Occipital lobe (tissue), 2 donors: Measurements from ENCODE around the gene LRRC32. TPM values are rescaled to one million over a fixed set of nuclear protein-coding genes. Genes with fewer than 3 reads are reported as not detected.

Experiments used
- DNase-seq: peaks from one replicate; lab custom pipeline; 2025; lab: John Stamatoyannopoulos, UW
- total RNA-seq: library from RNA; depleted of rRNA; stranded (reverse); fragments of >200 nt; gene quantifications from one replicate; pipeline ENCODE4 v1.2.3, GENCODE V29; 2014

Gene LRRC32
- total RNA-seq, 1 donor from 2014 or later: 1.1 TPM

GRCh38 chr11:76664578-76665061 is 5.9 kb downstream of the LRRC32 start:
- DNase-seq: no peak

DNA sequence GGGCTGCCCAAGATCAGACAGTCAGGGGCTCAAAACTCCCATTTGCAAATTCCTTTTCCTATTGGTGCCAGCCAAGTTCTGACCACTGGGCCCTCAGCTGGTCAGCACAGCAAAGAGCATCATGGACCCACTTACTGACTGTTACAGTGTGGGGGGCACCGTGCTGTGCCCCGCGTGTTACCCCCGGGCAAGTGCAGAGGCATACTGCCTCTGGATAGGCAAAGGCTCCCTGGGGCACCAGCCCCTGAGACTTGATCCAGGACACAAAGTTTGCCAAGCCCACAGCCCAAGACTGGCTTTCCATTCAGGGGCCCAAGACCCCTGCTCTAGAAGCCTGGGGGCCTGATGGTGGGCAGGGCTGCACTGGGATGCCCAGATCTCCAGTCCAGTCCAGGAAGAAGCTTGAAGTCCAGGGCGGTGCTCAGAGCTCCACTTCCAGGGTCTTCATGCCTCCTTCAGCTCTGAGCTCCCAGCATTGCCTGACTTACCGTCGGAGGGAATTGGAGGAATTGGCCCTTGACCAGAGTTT is 6.6 kb downstream of the LRRC32 start:
- no peak for DNase-seq

GRCh38 chr11:76663486-76663810 is 7.1 kb downstream of the LRRC32 start:
- DNase-seq: no peak

- DNase-seq: no peak
Observed at GRCh38 chr11:76662656-76663485, 7.7 kb downstream of the LRRC32 start.

DNA sequence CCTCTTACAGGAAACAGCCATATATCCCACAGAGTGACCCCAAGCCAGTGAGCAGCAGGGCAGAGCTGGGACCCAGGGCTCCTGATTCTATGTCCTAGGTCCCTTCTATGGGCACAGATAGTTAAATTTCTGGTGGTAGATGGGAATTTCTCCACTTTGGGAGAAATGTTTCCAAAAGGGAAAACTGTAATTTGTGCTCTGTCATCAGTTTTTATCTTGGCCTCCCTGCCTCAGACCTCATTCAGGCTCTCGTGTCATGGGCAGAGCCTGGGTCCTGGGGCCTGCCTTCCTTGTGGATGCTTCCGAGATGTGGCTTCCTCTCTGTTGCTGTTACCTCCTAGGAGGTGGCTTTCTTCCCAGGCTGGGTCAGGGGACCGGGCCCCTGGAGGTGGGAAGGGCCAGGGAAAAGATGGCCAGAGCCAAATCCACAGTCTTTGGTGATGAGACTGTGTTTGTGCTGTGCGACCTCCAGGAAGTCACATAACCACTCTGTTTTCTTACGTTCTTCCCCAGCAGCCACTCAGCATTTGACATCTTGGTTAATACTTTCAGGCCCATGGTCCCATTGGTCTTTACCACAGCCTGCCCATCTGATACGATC is 8.6 kb downstream of the LRRC32 start:
- DNase-seq: no peak

DNA sequence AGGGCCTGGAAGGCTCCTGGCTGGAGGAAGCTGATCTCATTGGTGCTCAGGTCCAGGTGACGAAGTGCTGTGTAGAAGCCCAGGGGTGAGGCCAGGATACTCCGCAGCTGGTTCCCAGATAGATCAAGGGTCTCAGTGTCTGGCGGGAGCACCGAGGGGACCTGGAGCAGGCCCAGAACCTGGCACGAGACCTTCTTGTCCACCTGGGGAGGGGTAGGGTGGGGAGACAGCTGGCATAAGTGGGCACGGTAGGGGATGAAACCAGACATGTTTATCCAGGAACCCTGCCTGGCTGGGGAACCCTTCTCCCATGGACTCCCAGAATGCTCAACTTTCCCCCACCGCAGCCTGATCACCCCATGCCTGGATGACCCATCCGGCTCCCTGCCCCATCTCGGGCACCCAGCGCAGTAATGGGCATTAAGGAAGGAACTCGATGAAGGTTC is 9.2 kb downstream of the LRRC32 start:
- no peak for DNase-seq

- no peak for DNase-seq
Observed at GRCh38 chr11:76660533-76661305, 9.8 kb downstream of the LRRC32 start.

- DNase-seq: no peak
Observed at GRCh38 chr11:76659672-76660532, 10.6 kb downstream of the LRRC32 start.

DNA sequence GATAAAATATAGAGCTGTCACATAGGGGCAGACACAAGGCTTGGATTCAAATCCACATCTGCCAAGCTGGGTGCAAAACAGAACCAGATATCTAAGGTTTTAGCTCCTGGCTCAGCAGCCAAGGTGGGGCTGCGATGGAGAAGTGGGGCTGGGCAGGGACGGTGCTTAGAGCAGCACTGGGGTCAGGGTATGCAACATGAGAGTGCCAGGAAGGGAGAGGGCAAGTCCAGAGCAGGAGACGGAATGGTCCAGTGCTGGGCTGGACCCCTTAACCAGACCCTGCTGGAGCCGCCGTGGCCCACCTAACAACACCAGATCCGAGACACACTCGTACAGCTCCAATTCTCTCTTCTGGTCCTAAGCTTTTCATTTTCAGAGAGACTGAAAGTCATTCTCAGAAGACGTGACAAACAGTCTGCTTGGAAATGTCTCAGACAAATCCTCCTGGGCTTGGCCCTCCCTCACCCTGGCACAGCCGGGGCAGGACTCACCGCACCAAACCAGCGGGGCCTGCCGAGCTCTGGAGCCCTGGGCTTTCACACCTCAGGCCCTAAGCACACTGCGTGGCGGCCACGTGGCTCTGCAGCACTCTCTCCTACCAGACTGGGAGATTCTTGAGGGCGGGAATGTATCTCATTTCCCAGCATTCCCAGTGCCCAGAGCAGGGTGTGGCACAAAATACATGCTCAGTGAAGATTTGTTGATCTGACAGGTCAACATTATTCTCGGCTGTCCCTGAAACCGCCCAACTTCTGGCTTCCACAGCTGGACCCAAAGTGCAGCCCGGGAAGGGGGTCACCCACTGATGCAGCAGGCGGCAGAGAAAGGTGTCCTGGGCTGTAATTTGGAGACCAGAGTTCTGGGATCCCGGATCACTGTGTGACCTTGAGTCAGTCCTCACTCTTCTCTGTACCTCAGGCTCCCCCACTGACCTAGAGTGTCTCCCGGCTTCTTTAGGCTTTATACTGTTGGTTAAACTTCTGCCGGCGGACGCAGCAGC is 11.6 kb downstream of the LRRC32 start:
- no peak for DNase-seq

- no peak for DNase-seq
Observed at GRCh38 chr11:76658231-76658630, 12.3 kb downstream of the LRRC32 start.

DNA sequence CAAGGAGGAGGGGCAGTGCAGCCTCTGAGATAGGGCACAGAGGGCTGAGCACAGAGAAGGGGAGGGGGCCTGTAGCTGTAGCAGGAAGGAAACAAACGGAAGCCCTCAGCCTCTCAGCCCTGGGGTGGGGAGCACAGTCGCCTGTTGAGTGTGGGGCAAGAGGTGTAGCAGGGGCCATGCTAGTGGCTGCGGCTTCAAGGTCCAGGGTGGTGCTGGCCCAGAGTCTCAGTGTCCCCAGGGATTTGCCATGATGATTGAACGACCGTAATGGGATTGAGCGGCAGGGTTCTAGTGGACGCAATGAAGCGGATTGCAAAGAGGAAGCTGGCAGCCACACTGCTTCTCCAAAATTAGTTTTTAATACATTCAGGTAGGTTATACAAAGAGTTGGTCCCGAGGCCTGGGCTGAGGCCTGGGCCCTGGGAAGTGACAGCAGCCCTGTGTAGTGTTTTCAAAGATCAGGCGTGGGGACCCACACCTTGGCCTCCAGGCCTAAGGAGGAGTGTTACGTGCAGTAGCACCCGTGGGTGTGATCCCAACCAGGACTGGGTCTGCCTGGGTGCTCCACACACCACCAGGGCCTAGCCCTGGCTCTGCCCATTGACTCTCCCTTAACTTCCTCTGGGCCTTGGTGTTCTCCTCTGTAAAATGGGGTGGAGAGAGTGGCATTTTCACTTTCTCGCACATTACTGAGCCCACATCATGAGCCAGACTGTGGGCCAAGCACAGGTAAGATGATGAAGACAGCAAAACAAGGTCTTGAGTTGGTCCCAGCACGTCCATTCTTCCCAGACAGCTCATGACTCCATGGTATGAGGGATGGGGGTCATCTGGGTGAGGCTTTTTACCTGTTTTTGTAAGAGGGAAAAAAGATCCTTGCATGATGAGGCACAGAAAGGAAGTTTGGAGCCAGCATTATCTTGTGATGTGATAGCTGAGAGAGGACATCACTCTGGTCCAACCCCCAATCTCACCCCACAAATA is 13.1 kb downstream of the LRRC32 start:
- no peak for DNase-seq

- no peak for DNase-seq
Observed at GRCh38 chr11:76656571-76657081, 13.9 kb downstream of the LRRC32 start.

- no peak for DNase-seq
Observed at GRCh38 chr11:76656050-76656531, 14.5 kb downstream of the LRRC32 start.

- no peak for DNase-seq
Observed at GRCh38 chr11:76655501-76656049, 15.0 kb downstream of the LRRC32 start.

DNA sequence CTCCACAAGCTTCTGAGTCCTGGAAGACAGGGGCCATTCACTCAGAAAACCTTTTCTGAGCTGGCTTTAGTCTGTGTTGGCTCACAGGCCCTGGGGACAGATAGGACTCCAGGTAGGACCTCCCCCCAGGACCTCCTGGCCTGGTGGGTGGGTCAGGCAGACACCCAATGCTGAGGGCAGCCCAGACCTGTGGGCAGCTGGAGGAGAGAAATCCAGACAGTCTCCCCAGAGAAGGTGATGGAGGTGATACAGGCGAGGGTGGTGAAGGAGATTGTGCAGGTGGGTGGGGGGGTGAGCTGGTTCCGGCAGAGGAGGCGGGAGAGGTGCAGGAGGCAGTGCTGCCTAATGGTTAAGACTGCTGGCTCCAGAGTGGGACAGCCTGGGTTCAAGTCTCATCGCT is 15.6 kb downstream of the LRRC32 start:
- DNase-seq: no peak

- DNase-seq: no peak
Observed at GRCh38 chr11:76654298-76654851, 16.2 kb downstream of the LRRC32 start.

DNA sequence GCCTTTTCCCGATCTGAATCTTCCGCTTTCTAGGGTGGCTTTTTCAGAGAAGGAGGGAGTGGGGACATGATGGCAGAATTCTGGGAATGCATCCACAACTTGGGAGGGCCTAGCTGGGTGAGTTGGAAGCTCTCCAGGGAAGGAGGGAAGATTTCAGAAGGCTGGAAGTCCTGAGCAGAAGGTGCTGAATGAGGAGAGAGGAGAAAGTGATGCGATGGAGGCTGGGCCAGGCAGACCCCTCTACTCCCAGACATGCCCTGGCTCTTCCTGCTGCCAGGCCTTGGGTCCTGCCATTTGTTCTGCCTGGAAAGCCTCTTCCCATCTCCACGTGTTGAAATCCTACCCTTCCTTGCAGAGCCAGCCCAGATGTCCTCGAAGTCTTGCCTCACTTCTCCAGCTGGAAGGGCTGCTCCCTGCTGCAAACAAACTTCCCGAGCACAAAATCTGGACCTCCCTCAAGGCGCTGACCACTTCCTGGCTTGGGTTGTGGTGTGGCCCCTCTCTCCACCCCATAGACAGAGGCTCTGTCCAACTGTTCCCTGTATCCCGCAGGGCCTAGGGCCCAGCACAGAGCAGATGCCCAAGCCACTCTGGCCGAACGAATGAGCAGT is 16.8 kb downstream of the LRRC32 start:
- DNase-seq: no peak
